Panc1 (cell line): Measurements from ENCODE around the gene AJUBA. TPM values are rescaled to one million over a fixed set of nuclear protein-coding genes. Genes with fewer than 3 reads are reported as not detected.

ENCODE experiments used
- ATAC-seq: fragments of 200-7000 bp; cut with Tn5 transposase; 2 replicates; pipeline ENCODE4 v1.9.1; 2020; ENCODE audit warnings: mild to moderate bottlenecking, moderate library complexity
- BruUV-seq: library from RNA; stranded (reverse); fragments of 400-500 nt; replicated peaks from 2 replicates; lab custom pipeline; 2021; lab: Mats Ljungman, UMichigan
- CTCF ChIA-PET: fragments of 300-600 bp; sonication (Branson Sonifier 250); formaldehyde crosslinking; loops from one replicate; lab custom pipeline; 2022; ENCODE audit warnings: antibody characterized with exemption; lab: Charles Lee
- POLR2A ChIA-PET: fragments of 300-600 bp; sonication (Branson Sonifier 250); formaldehyde crosslinking; loops from one replicate; lab custom pipeline; 2022; ENCODE audit warnings: antibody characterized with exemption; lab: Charles Lee
- DNase-seq: peaks from one replicate; pipeline ENCODE4 v3.0.0-alpha.2; 2010; ENCODE audit warnings: low read depth, low spot score
- H3K27ac ChIP-seq: 2 replicates; pipeline ENCODE4 v1.5.1; 2011; ENCODE audit warnings: mild to moderate bottlenecking, low read length, inconsistent platforms
- H3K27me3 ChIP-seq: fragments of 200-500 bp; sonication (Bioruptor generic); 2 replicates; pipeline ENCODE4 v1.6.0; 2014; ENCODE audit warnings: low read length, inconsistent platforms; ENCODE audit not compliant: control insufficient read depth, insufficient read depth
- H3K36me3 ChIP-seq: fragments of 200-500 bp; sonication (Bioruptor generic); 2 replicates; pipeline ENCODE4 v1.5.1; 2014; ENCODE audit warnings: inconsistent platforms, mild to moderate bottlenecking, low read length, moderate library complexity; ENCODE audit not compliant: control insufficient read depth, insufficient read depth
- H3K4me1 ChIP-seq: 2 replicates; pipeline ENCODE4 v1.5.1; 2011; ENCODE audit warnings: inconsistent platforms, mild to moderate bottlenecking, low read length, moderate library complexity; ENCODE audit not compliant: control insufficient read depth, insufficient read depth
- H3K4me3 ChIP-seq, 2 experiments: 2 replicates each; pipeline ENCODE4 v1.5.1; 2011 to 2012; ENCODE audit warnings: low read depth in 2 of 2, low read length in 2 of 2, mild to moderate bottlenecking in 2 of 2, inconsistent platforms in 1 of 2, moderate library complexity in 1 of 2
- H3K9me3 ChIP-seq: fragments of 200-500 bp; sonication (Bioruptor generic); 2 replicates; pipeline ENCODE4 v1.5.1; 2014; ENCODE audit warnings: low read depth, mild to moderate bottlenecking, inconsistent platforms, low read length, moderate library complexity; ENCODE audit not compliant: control insufficient read depth, insufficient read depth
- CTCF ChIP-seq: fragments of 450-650 bp; IDR thresholded peaks from 2 replicates; pipeline ENCODE4 v1.5.1; 2017; ENCODE audit warnings: mild to moderate bottlenecking
- POLR2AphosphoS5 ChIP-seq: IDR thresholded peaks from 2 replicates; pipeline ENCODE4 v1.6.1; 2012; ENCODE audit warnings: mild to moderate bottlenecking, low read depth, low read length, moderate library complexity
- REST ChIP-seq, 2 experiments: IDR thresholded peaks; 2 replicates each; pipeline ENCODE4 v1.6.1; 2011 to 2012; ENCODE audit warnings: low read depth in 2 of 2, control low read depth in 1 of 2, low read length in 1 of 2, mild to moderate bottlenecking in 1 of 2, moderate library complexity in 1 of 2; ENCODE audit not compliant: insufficient read depth in 1 of 2
- SIN3A ChIP-seq: IDR thresholded peaks from 2 replicates; pipeline ENCODE4 v1.6.1; 2012; ENCODE audit warnings: low read depth, mild to moderate bottlenecking, low read length, moderate library complexity, borderline replicate concordance; ENCODE audit not compliant: insufficient read depth
- TCF7L2 ChIP-seq: IDR thresholded peaks from 2 replicates; pipeline ENCODE4 v1.6.1; 2011; ENCODE audit warnings: mild to moderate bottlenecking, low read depth, low read length, inconsistent platforms
- in situ Hi-C: cut with HindIII; loops from 2 replicates; pipeline ENCODE4 v1.10.0; 2016; ENCODE audit warnings: low sequenced_read_pairs, low pct_unique_long_range_greater_than_20kb
- intact Hi-C: fragments of 100-400 bp; cut with micrococcal nuclease; formaldehyde crosslinking; loops from one replicate; pipeline ENCODE4 v1.10.0; 2022; ENCODE audit not compliant: unreplicated experiment
- total RNA-seq: library from RNA; stranded (reverse); gene quantifications from one replicate; pipeline ENCODE4 v1.2.1, GENCODE V29; 2021; ENCODE audit not compliant: unreplicated experiment

AJUBA gene
- total RNA-seq, 1 experiment from 2014 or later = 50.2 TPM

- H3K9me3 ChIP-seq = no peaks in the 10 kb centered on the region
- peak overlapping the region; percentile 99 for H3K27ac ChIP-seq
- in situ Hi-C loops = no loop called here
- peaks cover 22% of the 10 kb centered on the region for H3K4me1 ChIP-seq
- H3K4me3 ChIP-seq = peak overlapping the region; percentile 66 to 76
- no peaks in the 10 kb centered on the region for H3K27me3 ChIP-seq
- intact Hi-C loops = no loop called here
- ChIA-PET POLR2A (interaction anchor here (0.6 to 0.9 kb wide), 3 partner anchors 20 to 53 kb away, joined by 3 to 4 read pairs (median 3); no protein-coding TSS in a partner anchor), CTCF (interaction anchor here (0.6 to 1.7 kb wide), 7 partner anchors 10 to 144 kb away, joined by 3 to 8 read pairs (median 4); no protein-coding TSS in a partner anchor)
- no peaks in the 10 kb centered on the region; the same call in 1 of the 2 replicates for H3K36me3 ChIP-seq
- TF ChIP-seq POLR2AphosphoS5 (peak; percentile 91), SIN3A (no peak; the same call in 1 of the 2 replicates)
- ATAC-seq (peak; percentile 96), DNase-seq (peak; percentile 92)
- no TSS peak for BruUV-seq
These were observed 24.4 kb upstream of the AJUBA start for GRCh38 chr14:23006544-23007419.

- Histone ChIP-seq H3K27ac (peak overlapping the region; percentile 97), H3K4me1 (peaks cover 22% of the 10 kb centered on the region), H3K36me3 (no peaks in the 10 kb centered on the region; the same call in 1 of the 2 replicates), H3K4me3 (peak overlapping the region; percentile 66 to 76), H3K27me3 (no peaks in the 10 kb centered on the region), H3K9me3 (no peaks in the 10 kb centered on the region)
- DNase-seq = no peak
- ChIA-PET CTCF (interaction anchor here (1.0 to 1.7 kb wide), 5 partner anchors 11 to 63 kb away, joined by 3 to 8 read pairs (median 4); no protein-coding TSS in a partner anchor), POLR2A (interaction anchor here (0.6 to 0.9 kb wide), 2 partner anchors 27 to 54 kb away, joined by 3 to 4 read pairs; no protein-coding TSS in a partner anchor)
- no peak for TF ChIP-seq REST (IDR thresholded peaks at IDR 0.05; ENCODE audit: insufficient read depth in 1 of 2, low read depth in 2 of 2, low read length in 1 of 2)
- no peak for TF ChIP-seq CTCF
- no peak for TF ChIP-seq POLR2AphosphoS5
- no peak for TF ChIP-seq SIN3A
- TF ChIP-seq TCF7L2 = no peak
- intact Hi-C loops (no loop called here), in situ Hi-C loops (no loop called here)
- no TSS peak for BruUV-seq
- no peak for ATAC-seq
These were observed 23.8 kb upstream of the AJUBA start for GRCh38 chr14:23006188-23006534.
